Heart left ventricle (tissue), 16 donors: Measurements from ENCODE around the gene URGCP. TPM values are rescaled to one million over a fixed set of nuclear protein-coding genes. Genes with fewer than 3 reads are reported as not detected.

Experiments
- ATAC-seq, 4 donors: fragments of 200-7000 bp; cut with Tn5 transposase; one replicate each; pipeline ENCODE4 v1.9.1; 2020 to 2022; ENCODE audit warnings: moderate library complexity in 4 of 4, mild to moderate bottlenecking in 3 of 4, moderate number of reproducible peaks in 1 of 4
- DNase-seq, 5 donors: peaks; one replicate each; pipeline ENCODE4 v3.0.0-alpha.2; 2020
- H3K27ac ChIP-seq, 12 donors: fragments of 200-600 bp; sonication (generic) in 4 of 12; one replicate each; pipeline versions ENCODE4 v1.5.0 to v1.8.0; 2016 to 2022; ENCODE audit warnings: mild to moderate bottlenecking in 2 of 12
- H3K27me3 ChIP-seq, 9 donors: fragments of 200-600 bp; sonication (generic) in 2 of 9; one replicate each; pipeline versions ENCODE4 v1.5.1 to v1.8.0; 2016 to 2022; ENCODE audit warnings: mild to moderate bottlenecking in 3 of 9
- H3K36me3 ChIP-seq, 9 donors: fragments of 200-600 bp; sonication (generic) in 2 of 9; one replicate each; pipeline versions ENCODE4 v1.5.0 to v1.8.0; 2018 to 2022; ENCODE audit warnings: mild to moderate bottlenecking in 2 of 9
- H3K4me1 ChIP-seq, 12 donors: fragments of 200-600 bp; sonication (generic) in 4 of 12; one replicate each; pipeline versions ENCODE4 v1.5.0 to v1.8.0; 2016 to 2022; ENCODE audit warnings: mild to moderate bottlenecking in 3 of 12
- H3K4me3 ChIP-seq, 12 donors: fragments of 200-600 bp; sonication (generic) in 4 of 12; one replicate each; pipeline versions ENCODE4 v1.5.0 to v1.8.0; 2017 to 2022; ENCODE audit warnings: mild to moderate bottlenecking in 9 of 12, moderate library complexity in 4 of 12
- H3K9me3 ChIP-seq, 12 donors: fragments of 200-600 bp; sonication (generic) in 4 of 12; one replicate each; pipeline versions ENCODE4 v1.5.0 to v1.8.0; 2016 to 2022; ENCODE audit warnings: mild to moderate bottlenecking in 1 of 12
- POLR2A ChIP-seq, 2 donors: fragments of 450-650 bp; IDR thresholded peaks; one replicate each; pipeline ENCODE4 v1.6.1; 2017; ENCODE audit warnings: antibody characterized with exemption in 2 of 2, mild to moderate bottlenecking in 2 of 2, moderate library complexity in 2 of 2
- WGBS, 4 donors: extraction: QIAGEN DNeasy Blood & Tissue Kit in 2 of 4; methylation state at CpG; one replicate each; pipeline versions ENCODE4 v1.1.5 to v1.1.7; 2013 to 2018; 5-methylcytosine and 5-hydroxymethylcytosine counted together
- intact Hi-C, 10 donors: fragments of 100-400 bp; cut with DNase I; formaldehyde crosslinking; loops; one replicate each; pipeline versions ENCODE4 v1.11.1 to v1.14.2; 2022
- polyA plus RNA-seq, 2 donors: library from polyadenylated mRNA; stranded (reverse); fragments of 200-250 nt; gene quantifications; one replicate each; pipeline ENCODE4 v1.2.3, GENCODE V29; 2013
- total RNA-seq, 9 donors: library from RNA; depleted of rRNA in 2 of 9; stranded (reverse); fragments of >200 nt in 2 of 9; fragmentation: NEBNext Ultra II Directional in 3 of 9; extraction: Animal tissue kit (Norgen Biotek cat#: 25700) in 3 of 9; gene quantifications; one replicate each; pipeline versions ENCODE4 v1.1.0 to v1.2.4, GENCODE V29; 2016 to 2023
- TF ChIP-seq, protein P1 (sequence below), 12 donors: fragments of 200-600 bp; sonication (generic) in 4 of 12; IDR thresholded peaks; one replicate each; pipeline versions ENCODE4 v1.5.0 to v1.8.0; 2018 to 2022; ENCODE audit warnings: antibody characterized with exemption in 12 of 12, mild to moderate bottlenecking in 5 of 12
- donor health status: ischemic (EF 13 %, LVEDD 7.1; RV severe dilation, severe dysfunction).
- donor health status: healthy with polysubstance abuse.
- donor health status: DM: no; HTN: yes; CAD: no.
- donor health status: DM: no; HTN: no; CAD: no.
- donor health status: ischemic (EF 25% LVEDD 6.9; RV normal size, moderate dysfunction).
- donor health status: ischemic (EF 25% LVEDD 5.7; RV mildly dilated, moderate dysfunction).
- donor health status: healthy.
- donor health status: DM: yes; HTN: yes; CAD: no.
- donor health status: ischemic (EF 35%, LVEDD 5.7; RV mildly dilated, moderate dysfunction).
- donor health status: nonischemic (EF 11% LVEDD 7.7; RV severe dilation, severe dysfunction).
- donor health status: DM: yes; HTN: yes; CAD: no.
- donor health status: PGD.
- donor health status: ischemic (EF 29% LVEDD 5.4; RV normal size, mild dysfunction).
- donor health status: nonischemic (EF 23%, LVEDD 6.1; RV moderate dilation, normal function).

The URGCP gene
- total and polyA plus RNA-seq, 11 donors = 23.6 to 43.7 (median 37.6) TPM

GRCh38 chr7:43953071-43953470 is 46.7 kb upstream of the URGCP start:
- no peaks in the 10 kb centered on the region for H3K4me1 ChIP-seq
- DNase-seq = no peak
- TF ChIP-seq, protein P1, sequence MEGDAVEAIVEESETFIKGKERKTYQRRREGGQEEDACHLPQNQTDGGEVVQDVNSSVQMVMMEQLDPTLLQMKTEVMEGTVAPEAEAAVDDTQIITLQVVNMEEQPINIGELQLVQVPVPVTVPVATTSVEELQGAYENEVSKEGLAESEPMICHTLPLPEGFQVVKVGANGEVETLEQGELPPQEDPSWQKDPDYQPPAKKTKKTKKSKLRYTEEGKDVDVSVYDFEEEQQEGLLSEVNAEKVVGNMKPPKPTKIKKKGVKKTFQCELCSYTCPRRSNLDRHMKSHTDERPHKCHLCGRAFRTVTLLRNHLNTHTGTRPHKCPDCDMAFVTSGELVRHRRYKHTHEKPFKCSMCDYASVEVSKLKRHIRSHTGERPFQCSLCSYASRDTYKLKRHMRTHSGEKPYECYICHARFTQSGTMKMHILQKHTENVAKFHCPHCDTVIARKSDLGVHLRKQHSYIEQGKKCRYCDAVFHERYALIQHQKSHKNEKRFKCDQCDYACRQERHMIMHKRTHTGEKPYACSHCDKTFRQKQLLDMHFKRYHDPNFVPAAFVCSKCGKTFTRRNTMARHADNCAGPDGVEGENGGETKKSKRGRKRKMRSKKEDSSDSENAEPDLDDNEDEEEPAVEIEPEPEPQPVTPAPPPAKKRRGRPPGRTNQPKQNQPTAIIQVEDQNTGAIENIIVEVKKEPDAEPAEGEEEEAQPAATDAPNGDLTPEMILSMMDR (IDR thresholded peaks at IDR 0.05) = no peak
- TF ChIP-seq POLR2A (IDR thresholded peaks at IDR 0.05) = no peak
- intact Hi-C loops = loop anchor here in 1 of 10 donors (10.0 kb wide), 1 partner anchor 368 kb away; the partner anchor contains the start of gene STK17A
- peaks cover 4 to 73% (median 58%) of the 10 kb centered on the region in 9 donors for H3K36me3 ChIP-seq
- ATAC-seq = no peak
- no peaks in the 10 kb centered on the region for H3K9me3 ChIP-seq
- H3K27me3 ChIP-seq = no peaks in the 10 kb centered on the region
- H3K4me3 ChIP-seq = no peak overlapping the region
- no peak overlapping the region for H3K27ac ChIP-seq
- 94 to 98% (median 96%) methylated on average over 5 of the region's 5 CpGs for WGBS, 4 donors

- WGBS, 4 donors = 81 to 93% (median 89%) methylated on average over 3 of the region's 3 CpGs
- Histone ChIP-seq H3K27ac (no peak overlapping the region), H3K27me3 (no peaks in the 10 kb centered on the region), H3K36me3 (peaks cover 4 to 80% (median 65%) of the 10 kb centered on the region in 9 donors), H3K9me3 (no peaks in the 10 kb centered on the region), H3K4me3 (no peak overlapping the region), H3K4me1 (no peaks in the 10 kb centered on the region)
- intact Hi-C loops = loop anchor here in 1 of 10 donors (10.0 kb wide), 1 partner anchor 367 kb away; the partner anchor contains the start of gene STK17A
- ATAC-seq = peak in 2 of 4 donors; percentile 35 to 66
- no peak for TF ChIP-seq POLR2A (IDR thresholded peaks at IDR 0.05)
- TF ChIP-seq, protein P1 (IDR thresholded peaks at IDR 0.05) = no peak
- DNase-seq = no peak
Measured at GRCh38 chr7:43952028-43952427, 45.6 kb upstream of the URGCP start.

- WGBS, 4 donors = 94 to 100% (median 97%) methylated on average over 4 of the region's 4 CpGs
- peaks cover 0 to 54% (median 32%) of the 10 kb centered on the region in 9 donors for H3K36me3 ChIP-seq
- no peaks in the 10 kb centered on the region for H3K27me3 ChIP-seq
- H3K4me1 ChIP-seq = no peaks in the 10 kb centered on the region
- no peak overlapping the region for H3K4me3 ChIP-seq
- intact Hi-C loops = no loop called here
- ATAC-seq (no peak), DNase-seq (no peak)
- no peaks in the 10 kb centered on the region for H3K9me3 ChIP-seq
- TF ChIP-seq POLR2A (IDR thresholded peaks at IDR 0.05) = no peak
- H3K27ac ChIP-seq = no peak overlapping the region
Measured at GRCh38 chr7:43944286-43944685, 37.9 kb upstream of the URGCP start.

DNA sequence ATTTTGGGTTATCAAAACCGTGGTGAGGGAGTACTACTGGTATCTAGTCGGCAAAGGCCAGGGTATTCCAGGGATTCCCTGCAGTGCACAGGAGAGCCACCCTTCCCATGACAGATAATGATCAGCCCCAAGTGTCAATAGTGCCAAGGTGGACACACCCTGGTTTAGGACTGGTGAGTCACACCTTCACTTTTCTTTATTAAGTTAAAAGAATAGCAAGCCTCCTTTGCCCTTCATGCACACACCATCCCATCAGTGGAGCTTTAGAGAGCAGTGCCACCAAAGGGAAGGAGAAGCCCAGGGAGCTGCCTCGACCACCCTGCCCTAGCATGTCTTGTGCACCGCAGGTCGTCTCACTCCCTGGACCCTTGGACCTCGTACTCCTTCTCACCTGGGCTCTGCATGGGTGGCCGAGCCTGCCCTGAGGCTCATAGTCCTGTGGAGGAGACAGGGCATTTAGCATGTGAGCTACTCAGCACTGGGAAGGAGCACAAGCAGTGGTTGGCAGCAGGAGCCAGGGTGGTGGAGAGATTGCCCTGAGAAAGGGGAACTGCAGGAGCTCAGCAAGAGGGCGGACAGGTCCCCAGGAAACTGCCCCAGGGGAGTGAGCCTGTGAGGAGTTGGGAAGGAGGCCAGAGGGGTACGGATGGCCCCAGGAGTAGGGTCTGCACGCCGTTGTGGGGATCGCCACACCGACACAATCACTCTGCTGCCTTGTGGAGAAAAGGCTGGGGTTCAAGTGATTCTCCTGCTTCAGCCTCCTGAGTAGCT is 37.2 kb upstream of the URGCP start:
- ATAC-seq (peak in 2 of 4 donors; percentile 16 to 27), DNase-seq (no peak)
- TF ChIP-seq POLR2A (IDR thresholded peaks at IDR 0.05) = no peak
- TF ChIP-seq, protein P1 (IDR thresholded peaks at IDR 0.05) = no peak
- H3K36me3 ChIP-seq = peaks cover 0 to 47% (median 29%) of the 10 kb centered on the region in 9 donors
- H3K9me3 ChIP-seq = no peaks in the 10 kb centered on the region
- H3K27me3 ChIP-seq = no peaks in the 10 kb centered on the region
- H3K4me1 ChIP-seq = no peaks in the 10 kb centered on the region
- H3K27ac ChIP-seq = no peak overlapping the region
- H3K4me3 ChIP-seq = no peak overlapping the region
- 81 to 87% (median 86%) methylated on average over 12 to 13 of the region's 13 CpGs for WGBS, 4 donors
- intact Hi-C loops = no loop called here
